GM23338 (cell line): ENCODE measurements around the gene DAGLA. TPM values are rescaled to one million over a fixed set of nuclear protein-coding genes. Genes with fewer than 3 reads are reported as not detected.

Experiments
- ATAC-seq: fragments of 200-7000 bp; cut with Tn5 transposase; 3 replicates; pipeline ENCODE4 v1.9.1; 2020
- DNase-seq: peaks from one replicate; pipeline ENCODE4 v3.0.0-alpha.2; 2015; ENCODE audit warnings: low spot score
- H2AFZ ChIP-seq: fragments of 200-600 bp; sonication (generic); 2 replicates; pipeline ENCODE4 v1.8.0; 2016; ENCODE audit warnings: antibody characterized with exemption, mild to moderate bottlenecking, moderate library complexity
- H3F3A ChIP-seq: fragments of 200-600 bp; sonication (generic); replicated peaks from 2 replicates; pipeline ENCODE4 v1.8.0; 2017; ENCODE audit warnings: antibody characterized with exemption, mixed run types, low read depth
- H3K27ac ChIP-seq: fragments of 200-600 bp; sonication (generic); 2 replicates; pipeline ENCODE4 v1.6.1; 2016; ENCODE audit warnings: low read depth
- H3K27me3 ChIP-seq: fragments of 200-600 bp; sonication (generic); 2 replicates; pipeline ENCODE4 v1.8.0; 2016; ENCODE audit warnings: mild to moderate bottlenecking, mixed run types, moderate library complexity; ENCODE audit not compliant: insufficient read depth
- H3K36me3 ChIP-seq: fragments of 200-600 bp; sonication (generic); 2 replicates; pipeline ENCODE4 v1.8.0; 2016; ENCODE audit warnings: mild to moderate bottlenecking; ENCODE audit not compliant: insufficient read depth
- H3K4me1 ChIP-seq: fragments of 200-600 bp; sonication (generic); 2 replicates; pipeline ENCODE4 v1.8.0; 2016; ENCODE audit warnings: mild to moderate bottlenecking, moderate library complexity; ENCODE audit not compliant: insufficient read depth
- H3K4me2 ChIP-seq: fragments of 200-600 bp; sonication (generic); 2 replicates; pipeline ENCODE4 v1.7.1; 2017; ENCODE audit warnings: mixed run types
- H3K4me3 ChIP-seq: fragments of 200-600 bp; sonication (generic); 2 replicates; pipeline ENCODE4 v1.6.1; 2016; ENCODE audit warnings: mixed run types
- H3K79me2 ChIP-seq: fragments of 200-600 bp; sonication (generic); replicated peaks from 2 replicates; pipeline ENCODE4 v1.8.0; 2017; ENCODE audit warnings: mild to moderate bottlenecking; ENCODE audit not compliant: insufficient read depth
- H3K9me2 ChIP-seq: fragments of 200-600 bp; sonication (generic); 2 replicates; pipeline ENCODE4 v1.8.0; 2017; ENCODE audit not compliant: insufficient read depth
- H4K20me1 ChIP-seq: fragments of 200-600 bp; sonication (generic); replicated peaks from 2 replicates; pipeline ENCODE4 v1.8.0; 2017; ENCODE audit warnings: mild to moderate bottlenecking; ENCODE audit not compliant: insufficient read depth
- H3K27ac Mint-ChIP-seq: 2 replicates; pipeline ENCODE4 v1.8.0; 2020; ENCODE audit warnings: inconsistent platforms, mild to moderate bottlenecking, moderate library complexity, mixed read lengths
- H3K27me3 Mint-ChIP-seq: 3 replicates; pipeline ENCODE4 v1.8.0; 2022; ENCODE audit warnings: low read depth, mild to moderate bottlenecking, moderate library complexity, mixed read lengths, inconsistent platforms; ENCODE audit not compliant: insufficient read depth, poor library complexity
- H3K36me3 Mint-ChIP-seq: 3 replicates; pipeline ENCODE4 v1.8.0; 2021; ENCODE audit warnings: low read depth, mild to moderate bottlenecking, inconsistent platforms, moderate library complexity, mixed read lengths
- H3K4me1 Mint-ChIP-seq: 3 replicates; pipeline ENCODE4 v1.8.0; 2020; ENCODE audit warnings: mild to moderate bottlenecking, inconsistent platforms, mixed read lengths
- H3K4me3 Mint-ChIP-seq: 3 replicates; pipeline ENCODE4 v1.8.0; 2021; ENCODE audit warnings: moderate library complexity, mild to moderate bottlenecking, inconsistent platforms, mixed read lengths
- H3K9me3 Mint-ChIP-seq: 3 replicates; pipeline ENCODE4 v1.8.0; 2020; ENCODE audit warnings: moderate library complexity, mild to moderate bottlenecking, inconsistent platforms, mixed read lengths
- JUNB ChIP-seq: IDR thresholded peaks from one replicate; pipeline ENCODE4 v1.6.1; 2016; ENCODE audit warnings: antibody characterized with exemption; ENCODE audit not compliant: unreplicated experiment
- NANOG ChIP-seq: IDR thresholded peaks from 2 replicates; pipeline ENCODE4 v1.6.1; 2016; ENCODE audit warnings: antibody characterized with exemption, borderline replicate concordance
- REST ChIP-seq: IDR thresholded peaks from one replicate; pipeline ENCODE4 v1.6.1; 2018; ENCODE audit warnings: antibody characterized with exemption; ENCODE audit not compliant: unreplicated experiment
- polyA plus RNA-seq: library from polyadenylated mRNA; unstranded; fragments of >200 nt; fragmentation: Nextera tagmentation; extraction: Ambion mirVana; gene quantifications from 2 replicates; pipeline ENCODE4 v1.2.1, GENCODE V29; 2016
- total RNA-seq: library from RNA; depleted of rRNA; stranded (reverse); fragments of >200 nt; shearing (Covaris generic); gene quantifications from 2 replicates; pipeline ENCODE4 v1.2.3, GENCODE V29; 2014
- TF ChIP-seq, protein P1 (sequence below), 2 experiments: fragments of 200-600 bp in 1 of 2; sonication (generic) in 1 of 2; conservative IDR thresholded peaks; 2 replicates each; pipeline versions ENCODE4 v1.5.1 to v1.6.1; 2016 to 2017; ENCODE audit warnings: antibody characterized with exemption in 2 of 2, low read depth in 2 of 2, mild to moderate bottlenecking in 2 of 2, moderate library complexity in 1 of 2

DAGLA gene
- total and polyA plus RNA-seq, 2 experiments from 2014 or later: 0.55 to 2.5 TPM

GRCh38 chr11:61764606-61765260, 84.5 kb downstream of the DAGLA start:
- H3K27ac Mint-ChIP-seq: no peak overlapping the region
- TF ChIP-seq, protein P1, sequence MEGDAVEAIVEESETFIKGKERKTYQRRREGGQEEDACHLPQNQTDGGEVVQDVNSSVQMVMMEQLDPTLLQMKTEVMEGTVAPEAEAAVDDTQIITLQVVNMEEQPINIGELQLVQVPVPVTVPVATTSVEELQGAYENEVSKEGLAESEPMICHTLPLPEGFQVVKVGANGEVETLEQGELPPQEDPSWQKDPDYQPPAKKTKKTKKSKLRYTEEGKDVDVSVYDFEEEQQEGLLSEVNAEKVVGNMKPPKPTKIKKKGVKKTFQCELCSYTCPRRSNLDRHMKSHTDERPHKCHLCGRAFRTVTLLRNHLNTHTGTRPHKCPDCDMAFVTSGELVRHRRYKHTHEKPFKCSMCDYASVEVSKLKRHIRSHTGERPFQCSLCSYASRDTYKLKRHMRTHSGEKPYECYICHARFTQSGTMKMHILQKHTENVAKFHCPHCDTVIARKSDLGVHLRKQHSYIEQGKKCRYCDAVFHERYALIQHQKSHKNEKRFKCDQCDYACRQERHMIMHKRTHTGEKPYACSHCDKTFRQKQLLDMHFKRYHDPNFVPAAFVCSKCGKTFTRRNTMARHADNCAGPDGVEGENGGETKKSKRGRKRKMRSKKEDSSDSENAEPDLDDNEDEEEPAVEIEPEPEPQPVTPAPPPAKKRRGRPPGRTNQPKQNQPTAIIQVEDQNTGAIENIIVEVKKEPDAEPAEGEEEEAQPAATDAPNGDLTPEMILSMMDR (conservative IDR thresholded peaks at IDR 0.05; ENCODE audit: low read depth in 2 of 2): peak in 1 of 2 experiments; percentile 28; a peak in 2 of 4 replicates
- TF ChIP-seq REST: no peak
- Histone ChIP-seq H3K27me3 (no peaks in the 10 kb centered on the region), H3K36me3 (no peaks in the 10 kb centered on the region), H3K4me2 (no peak overlapping the region), H3K4me1 (peaks cover 15% of the 10 kb centered on the region; the same call in 1 of the 2 replicates), H3K9me2 (no peaks in the 10 kb centered on the region), H3F3A (no peaks in the 10 kb centered on the region), H3K4me3 (no peak overlapping the region), H3K27ac (no peak overlapping the region), H3K79me2 (no peaks in the 10 kb centered on the region), H2AFZ (no peak overlapping the region), H4K20me1 (no peaks in the 10 kb centered on the region)
- H3K27me3 Mint-ChIP-seq: peaks cover 14% of the 10 kb centered on the region
- H3K36me3 Mint-ChIP-seq: no peaks in the 10 kb centered on the region; the same call in 2 of the 3 replicates
- DNase-seq: peak; percentile 66
- ATAC-seq: peak; percentile 57
- no peaks in the 10 kb centered on the region; the same call in 2 of the 3 replicates for H3K9me3 Mint-ChIP-seq
- H3K4me1 Mint-ChIP-seq: peaks cover 19% of the 10 kb centered on the region; the same call in 2 of the 3 replicates
- H3K4me3 Mint-ChIP-seq: no peak overlapping the region

DNA sequence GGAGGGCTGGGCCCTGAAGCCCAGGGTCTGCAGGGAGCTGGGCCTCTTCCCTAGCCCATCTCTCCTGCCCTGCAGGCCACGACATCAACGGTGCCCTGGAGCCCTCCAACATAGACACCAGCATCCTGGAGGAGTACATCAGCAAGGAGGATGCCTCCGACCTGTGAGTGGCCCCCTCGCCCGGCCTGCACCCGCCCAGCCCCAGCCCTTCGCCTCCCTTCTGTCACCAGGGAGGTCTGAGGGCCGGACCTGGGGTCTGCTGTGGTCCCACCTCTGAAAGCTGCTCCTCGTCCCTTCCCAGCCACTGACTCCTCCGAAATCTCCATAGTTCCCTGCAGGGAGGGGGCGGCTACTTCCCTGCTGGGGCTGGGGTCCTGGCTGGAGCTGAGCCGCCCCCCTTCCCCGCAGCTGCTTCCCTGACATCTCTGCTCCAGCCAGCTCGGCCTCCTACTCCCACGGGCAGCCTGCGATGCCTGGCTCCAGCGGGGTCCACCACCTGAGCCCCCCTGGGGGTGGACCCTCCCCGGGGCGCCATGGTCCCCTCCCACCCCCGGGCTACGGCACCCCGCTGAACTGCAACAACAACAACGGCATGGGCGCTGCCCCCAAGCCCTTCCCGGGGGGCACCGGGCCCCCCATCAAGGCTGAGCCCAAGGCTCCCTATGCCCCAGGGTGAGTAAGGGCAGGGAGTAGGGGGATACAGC, 85.5 kb downstream of the DAGLA start:
- peaks cover 19% of the 10 kb centered on the region for H3K4me1 Mint-ChIP-seq
- no peak for ATAC-seq
- Histone ChIP-seq H3K4me2 (no peak overlapping the region), H3K36me3 (no peaks in the 10 kb centered on the region), H2AFZ (no peak overlapping the region), H3F3A (no peaks in the 10 kb centered on the region), H4K20me1 (no peaks in the 10 kb centered on the region), H3K4me3 (no peak overlapping the region), H3K27ac (no peak overlapping the region), H3K4me1 (peaks cover 15% of the 10 kb centered on the region; the same call in 1 of the 2 replicates), H3K79me2 (no peaks in the 10 kb centered on the region), H3K27me3 (no peaks in the 10 kb centered on the region), H3K9me2 (no peaks in the 10 kb centered on the region)
- H3K4me3 Mint-ChIP-seq: no peak overlapping the region
- H3K36me3 Mint-ChIP-seq: no peaks in the 10 kb centered on the region; the same call in 2 of the 3 replicates
- no peak overlapping the region for H3K27ac Mint-ChIP-seq
- peaks cover 14% of the 10 kb centered on the region for H3K27me3 Mint-ChIP-seq
- H3K9me3 Mint-ChIP-seq: no peaks in the 10 kb centered on the region; the same call in 2 of the 3 replicates
- TF ChIP-seq JUNB (no peak), NANOG (no peak)
- no peak for DNase-seq
